Hematopoietic multipotent progenitor cell treated with erythropoietin and hydrocortisone succinate and interleukin-3 and kit ligand, for 4 days (in vitro differentiated cells): ENCODE results near the gene ARRDC4.
A peak's percentile ranks its signal among the peaks of the same experiment; 100 is the strongest.

Experiments used
- DNase-seq: peaks from one replicate; pipeline ENCODE4 v3.0.0-alpha.2; 2015

Gene ARRDC4

GRCh38 chr15:97960364-97961066, at the start of gene ARRDC4:
TSS of gene ARRDC4 (plus strand) at chr15:97960703. CDS start at chr15:97960862, 159 bp downstream.
- peak; percentile 100 for DNase-seq

- DNase-seq: no peak
Observed at GRCh38 chr15:97914711-97915110, 45.8 kb upstream of the ARRDC4 start.

GRCh38 chr15:97915261-97915660, 45.2 kb upstream of the ARRDC4 start:
- DNase-seq: peak; percentile 29

- DNase-seq: no peak
Observed at GRCh38 chr15:97921296-97921865, 39.1 kb upstream of the ARRDC4 start.

DNA sequence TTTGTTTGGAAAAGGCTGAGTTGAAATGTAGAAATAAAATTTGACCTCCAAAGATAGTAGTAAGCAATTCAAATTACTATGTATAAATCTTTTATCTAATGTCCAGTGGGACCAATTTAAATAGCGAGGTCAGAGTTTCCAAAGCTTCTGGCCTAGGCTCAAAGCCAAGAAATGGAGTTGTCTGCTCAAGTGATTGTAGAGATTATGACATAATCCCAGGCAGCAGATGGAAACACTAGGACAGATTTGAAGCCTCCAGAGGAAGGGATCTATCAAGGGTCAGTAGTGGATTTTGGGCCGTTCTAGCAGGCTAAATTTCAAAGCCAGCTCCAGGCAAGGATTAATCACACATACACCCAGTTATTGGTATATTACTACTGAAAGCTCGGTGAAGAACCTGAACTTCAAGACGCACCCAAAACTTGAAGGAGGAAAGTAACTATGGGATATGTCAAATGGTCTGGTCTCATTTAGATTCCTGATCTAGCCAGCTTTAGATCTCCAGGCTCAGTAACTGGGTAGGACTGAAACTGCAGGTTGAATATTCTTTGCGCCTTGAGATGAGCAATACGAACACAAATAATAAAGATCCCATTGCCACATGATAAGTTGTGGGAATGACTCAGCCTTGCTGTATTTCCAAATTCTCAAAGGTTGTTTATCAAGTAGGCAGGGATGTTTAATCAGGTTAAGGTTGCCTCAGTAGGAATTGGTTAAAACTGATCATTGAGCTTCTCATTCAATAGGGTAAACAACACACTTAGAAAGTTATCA, 30.9 kb upstream of the ARRDC4 start:
- DNase-seq: no peak

DNA sequence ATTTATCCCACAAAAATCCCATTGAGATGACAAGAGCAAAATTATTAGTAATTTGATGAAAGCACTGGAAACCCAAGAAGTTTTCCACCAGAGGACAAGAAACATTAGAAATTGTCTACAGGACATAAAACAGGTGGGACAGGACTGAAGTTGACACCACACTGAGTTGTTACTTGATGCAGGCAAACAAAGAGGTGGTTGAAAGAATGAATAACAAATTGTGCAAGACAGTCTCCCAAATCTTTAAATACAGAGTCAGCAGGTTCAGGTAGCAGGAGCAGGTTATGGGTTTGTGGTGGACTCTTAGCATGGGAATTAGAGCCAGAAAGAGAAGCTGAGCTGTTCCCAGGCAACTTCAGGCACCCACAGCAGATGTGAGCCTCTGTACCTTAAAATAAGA, 30.3 kb upstream of the ARRDC4 start:
- DNase-seq: no peak

DNA sequence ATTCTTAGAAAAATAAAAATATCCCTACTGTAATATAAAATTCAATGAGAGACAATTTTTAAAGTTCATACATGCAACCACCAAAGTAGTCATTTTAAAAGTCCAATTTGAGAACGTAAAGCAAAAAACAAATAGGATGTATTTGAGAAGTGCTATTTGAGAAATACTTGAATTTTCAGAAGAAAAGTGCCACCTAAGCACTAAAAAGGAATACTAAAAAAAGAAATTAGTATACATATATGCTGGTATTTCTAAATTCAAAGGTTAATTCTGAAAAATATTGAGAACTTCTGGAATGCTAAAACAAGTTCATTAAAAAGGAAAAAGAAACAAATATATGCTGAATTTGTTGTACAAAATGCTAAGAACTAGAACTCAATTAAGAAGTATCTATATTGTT, 29.2 kb upstream of the ARRDC4 start:
- DNase-seq: no peak

- no peak for DNase-seq
Observed at GRCh38 chr15:97933589-97933988, 26.9 kb upstream of the ARRDC4 start.

DNA sequence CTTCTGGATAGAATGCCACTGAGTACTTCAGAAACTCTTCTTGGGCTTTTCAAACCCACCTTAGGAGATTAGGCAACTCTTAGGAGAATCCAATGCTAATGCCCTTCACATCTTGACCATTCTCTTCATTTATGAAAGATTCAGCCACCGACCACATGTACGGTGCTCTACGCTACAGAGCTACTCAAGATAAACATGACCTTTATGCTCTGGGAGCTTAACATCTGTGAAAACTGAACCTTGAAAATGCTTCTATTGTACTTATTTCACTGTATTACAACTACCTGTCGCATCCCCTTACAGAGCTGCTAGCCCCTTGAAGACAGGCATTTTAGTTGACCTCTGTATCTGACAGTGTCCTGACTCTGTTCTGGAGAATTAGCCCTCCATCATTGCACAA, 19.5 kb upstream of the ARRDC4 start:
- DNase-seq: no peak

- no peak for DNase-seq
Observed at GRCh38 chr15:97941572-97941971, 18.9 kb upstream of the ARRDC4 start.

DNA sequence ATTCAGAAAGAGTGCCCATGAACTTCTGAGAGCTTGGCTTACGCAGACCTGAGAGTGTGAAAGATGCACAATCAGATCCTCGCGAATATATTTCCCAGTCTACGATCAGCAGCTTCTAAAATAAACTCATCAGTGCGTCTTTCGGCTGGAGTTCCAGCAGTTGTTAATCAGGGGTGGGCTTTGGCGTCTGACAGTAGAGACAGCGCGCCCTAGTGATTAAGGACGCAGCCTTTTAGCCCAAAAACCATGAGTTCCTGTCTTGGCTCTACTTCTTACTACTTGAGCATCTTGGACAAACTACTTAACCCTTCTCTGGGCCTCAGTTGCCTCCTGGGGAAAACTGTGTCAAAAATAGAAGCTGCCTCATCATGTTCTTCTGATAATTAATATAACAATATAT, 15.8 kb upstream of the ARRDC4 start:
- no peak for DNase-seq

DNA sequence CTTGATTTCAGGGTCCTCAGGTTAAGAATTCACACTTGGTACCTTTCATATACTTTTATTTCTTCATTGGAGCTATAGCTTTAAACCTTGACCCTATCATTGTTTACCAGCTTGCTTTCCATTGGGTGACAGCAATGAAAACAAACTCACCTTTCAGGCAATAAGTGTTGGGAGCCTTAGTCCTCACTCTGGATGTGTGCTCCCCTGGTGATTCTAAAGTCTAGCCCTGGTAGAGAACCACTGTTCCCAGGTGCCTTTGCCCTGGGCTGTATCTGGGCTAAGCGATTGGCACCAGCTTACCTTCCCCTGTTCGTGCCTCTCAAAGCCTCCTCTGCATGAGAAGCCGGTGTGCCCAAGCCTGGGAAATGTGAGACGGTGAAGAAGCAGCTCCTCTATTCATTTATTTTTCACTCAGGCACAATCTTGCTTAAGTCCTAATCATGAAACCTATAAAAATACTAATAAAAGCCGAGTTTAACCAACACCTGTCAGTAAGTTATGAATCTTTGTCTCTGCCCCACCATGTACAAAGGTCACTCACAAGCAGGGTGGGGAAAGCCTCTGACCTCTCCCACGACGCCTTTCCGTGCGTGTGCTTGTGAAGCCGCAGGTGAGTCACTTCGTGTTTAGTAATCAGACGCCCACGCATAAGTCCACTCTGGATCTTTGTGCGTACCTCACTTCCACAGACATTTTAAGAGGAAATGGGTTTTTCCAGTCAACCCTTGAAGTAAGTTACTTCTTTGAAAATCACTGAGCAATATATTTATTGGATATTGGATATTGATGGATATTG, 12.8 kb upstream of the ARRDC4 start:
- no peak for DNase-seq

GRCh38 chr15:97953254-97953653, 7.2 kb upstream of the ARRDC4 start:
- DNase-seq: no peak

- no peak for DNase-seq
Observed at GRCh38 chr15:97953748-97954147, 6.8 kb upstream of the ARRDC4 start.

DNA sequence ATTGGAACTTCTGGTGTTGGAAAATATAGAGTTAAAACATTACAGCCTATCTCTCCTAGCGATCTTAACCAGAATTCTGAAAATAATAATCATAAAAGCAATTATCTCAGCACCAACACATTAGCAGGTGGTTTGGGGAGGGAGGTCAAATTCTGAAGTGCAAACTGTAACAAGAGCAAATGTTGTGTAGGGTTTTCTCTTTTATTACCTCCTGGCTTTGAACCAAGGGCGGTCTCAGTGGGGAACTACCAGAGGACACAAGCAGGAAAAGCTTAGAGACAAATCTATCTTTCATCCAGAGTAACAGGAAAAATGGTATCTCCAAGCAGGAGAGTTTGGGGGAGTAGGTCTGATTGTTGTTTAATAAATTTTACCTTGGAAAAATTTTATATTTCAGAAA, 5.5 kb upstream of the ARRDC4 start:
- no peak for DNase-seq

DNA sequence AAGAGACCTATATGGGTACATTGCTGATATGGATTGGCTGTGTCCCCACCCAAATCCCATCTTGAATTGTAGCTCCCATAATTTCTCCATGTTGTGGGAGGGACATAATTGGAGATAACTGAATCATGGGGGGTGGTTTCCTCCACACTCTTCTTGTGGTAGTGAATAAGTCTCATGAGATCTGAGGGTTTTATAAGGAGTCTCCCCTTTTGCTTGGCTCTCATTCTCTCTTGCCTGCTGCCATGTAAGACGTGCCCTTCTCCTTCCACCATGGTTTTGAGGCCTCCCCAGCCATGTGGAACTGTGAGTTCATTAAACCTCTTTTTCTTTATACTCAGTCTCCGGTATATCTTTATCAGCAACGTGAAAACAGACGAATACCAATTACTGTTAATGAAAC, 5.0 kb upstream of the ARRDC4 start:
- DNase-seq: no peak

GRCh38 chr15:97959724-97960363, 659 bp upstream of the ARRDC4 start:
- DNase-seq: no peak

GRCh38 chr15:97961067-97961954, 808 bp downstream of the ARRDC4 start:
- peak; percentile 19 for DNase-seq

DNA sequence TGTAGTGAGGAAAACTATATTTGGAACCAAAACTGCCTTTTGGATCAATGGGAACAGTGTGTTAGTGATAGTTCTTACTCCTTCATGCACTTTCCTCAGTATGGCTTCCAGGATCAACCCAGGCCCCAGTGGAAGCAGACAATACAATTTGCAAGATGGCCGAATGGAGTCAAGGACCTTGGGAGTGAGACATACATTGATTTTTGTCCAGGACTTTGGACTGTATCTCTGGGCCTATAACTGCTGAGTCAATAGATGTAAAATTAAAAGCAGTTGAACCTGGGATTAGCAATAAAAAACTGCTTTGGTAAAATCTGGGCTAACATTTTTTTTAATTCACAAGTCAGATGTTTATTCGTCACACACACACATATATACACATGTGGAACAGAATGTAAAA, 1.8 kb downstream of the ARRDC4 start:
- no peak for DNase-seq

GRCh38 chr15:97963779-97964178, 3.3 kb downstream of the ARRDC4 start:
- DNase-seq: no peak

DNA sequence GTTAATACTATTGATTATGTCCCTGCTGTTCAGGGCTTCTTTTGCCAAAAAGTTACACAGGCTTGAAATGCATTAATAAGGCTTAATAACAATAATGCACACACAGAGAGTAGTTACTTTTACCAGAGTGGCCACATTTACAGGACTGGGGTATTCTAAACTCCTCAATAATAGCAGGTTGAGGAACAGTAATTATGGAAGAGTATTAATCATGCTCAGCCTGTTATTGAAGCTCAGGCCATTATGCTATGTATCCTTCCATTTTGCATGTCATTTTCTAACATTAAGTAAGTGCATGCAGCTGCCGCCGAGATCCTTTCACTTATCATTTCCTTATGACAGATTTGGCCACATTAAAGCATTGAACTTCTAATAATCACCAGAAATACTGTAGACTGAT, 5.7 kb downstream of the ARRDC4 start:
- no peak for DNase-seq
